Measurements from ENCODE around the gene POMC.

The POMC gene

DNA sequence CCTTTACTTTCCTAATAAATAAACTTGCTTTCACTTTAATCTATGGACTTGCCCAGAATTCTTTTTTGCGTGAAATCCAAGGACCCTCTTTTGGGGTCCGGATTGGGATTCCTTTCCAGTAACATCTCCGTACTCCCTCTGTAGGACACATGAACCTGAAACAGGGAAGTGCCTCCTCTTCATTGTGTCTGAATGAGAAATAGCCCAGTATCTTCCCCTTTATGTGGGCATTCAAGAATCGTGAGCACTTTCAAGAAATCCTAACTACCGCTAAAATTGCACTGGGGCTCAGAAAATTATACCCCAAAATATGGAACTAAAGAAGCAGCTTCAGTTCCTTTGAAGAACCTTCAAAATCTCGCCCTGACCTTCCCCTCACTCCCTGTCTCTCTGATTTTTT is 7.8 kb upstream of the POMC start:
- no peak for DNase-seq (ENCODE audit: extremely low spot score)
- CTCF ChIA-PET: no interaction called here
- POLR2A ChIA-PET: no interaction called here
- no peak for TF ChIP-seq ZNF384 (IDR thresholded peaks at IDR 0.05)
- TF ChIP-seq FOXA1 (IDR thresholded peaks at IDR 0.05): no peak
- no peak for TF ChIP-seq ARNT (IDR thresholded peaks at IDR 0.05)
- no peak for TF ChIP-seq HDGF (IDR thresholded peaks at IDR 0.05; ENCODE audit: borderline replicate concordance)
- TF ChIP-seq ELF4 (IDR thresholded peaks at IDR 0.05): no peak
- no peak for TF ChIP-seq CTBP1 (IDR thresholded peaks at IDR 0.05; ENCODE audit: borderline replicate concordance)
- TF ChIP-seq SUZ12 (IDR thresholded peaks at IDR 0.05): no peak
- no peak for TF ChIP-seq LEF1 (IDR thresholded peaks at IDR 0.05; ENCODE audit: borderline replicate concordance)
- no peak for TF ChIP-seq L3MBTL2 (conservative IDR thresholded peaks at IDR 0.05)
- TF ChIP-seq TARDBP (IDR thresholded peaks at IDR 0.05): no peak
- TF ChIP-seq, protein P1, sequence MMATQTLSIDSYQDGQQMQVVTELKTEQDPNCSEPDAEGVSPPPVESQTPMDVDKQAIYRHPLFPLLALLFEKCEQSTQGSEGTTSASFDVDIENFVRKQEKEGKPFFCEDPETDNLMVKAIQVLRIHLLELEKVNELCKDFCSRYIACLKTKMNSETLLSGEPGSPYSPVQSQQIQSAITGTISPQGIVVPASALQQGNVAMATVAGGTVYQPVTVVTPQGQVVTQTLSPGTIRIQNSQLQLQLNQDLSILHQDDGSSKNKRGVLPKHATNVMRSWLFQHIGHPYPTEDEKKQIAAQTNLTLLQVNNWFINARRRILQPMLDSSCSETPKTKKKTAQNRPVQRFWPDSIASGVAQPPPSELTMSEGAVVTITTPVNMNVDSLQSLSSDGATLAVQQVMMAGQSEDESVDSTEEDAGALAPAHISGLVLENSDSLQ (IDR thresholded peaks at IDR 0.05): no peak
- TF ChIP-seq BHLHE40 (IDR thresholded peaks at IDR 0.05; ENCODE audit: borderline replicate concordance): no peak
- TF ChIP-seq NFRKB (IDR thresholded peaks at IDR 0.05): no peak
- TF ChIP-seq SP1 (IDR thresholded peaks at IDR 0.05): no peak
- no peak for TF ChIP-seq FOXK2 (IDR thresholded peaks at IDR 0.05)
- no peak for TF ChIP-seq FOXM1 (IDR thresholded peaks at IDR 0.05; ENCODE audit: borderline replicate concordance)

- POLR2A ChIA-PET: no interaction called here
- DNase-seq (ENCODE audit: extremely low spot score): no peak
- CTCF ChIA-PET: no interaction called here
- TF ChIP-seq ARNT (IDR thresholded peaks at IDR 0.05) (no peak), FOXM1 (IDR thresholded peaks at IDR 0.05; ENCODE audit: borderline replicate concordance) (no peak), CTBP1 (IDR thresholded peaks at IDR 0.05; ENCODE audit: borderline replicate concordance) (no peak), NFRKB (IDR thresholded peaks at IDR 0.05) (no peak), FOXK2 (IDR thresholded peaks at IDR 0.05) (no peak), L3MBTL2 (conservative IDR thresholded peaks at IDR 0.05) (no peak)
These were observed 5.9 kb upstream of the POMC start for GRCh38 chr2:25174192-25174861.

- TF ChIP-seq SP1 (IDR thresholded peaks at IDR 0.05) (no peak), L3MBTL2 (conservative IDR thresholded peaks at IDR 0.05) (no peak), FOXA1 (IDR thresholded peaks at IDR 0.05) (no peak), FOXM1 (IDR thresholded peaks at IDR 0.05; ENCODE audit: borderline replicate concordance) (no peak), LEF1 (IDR thresholded peaks at IDR 0.05; ENCODE audit: borderline replicate concordance) (no peak), SUZ12 (IDR thresholded peaks at IDR 0.05) (no peak), HDGF (IDR thresholded peaks at IDR 0.05; ENCODE audit: borderline replicate concordance) (no peak), ARNT (IDR thresholded peaks at IDR 0.05) (no peak), NFRKB (IDR thresholded peaks at IDR 0.05) (no peak), ELF4 (IDR thresholded peaks at IDR 0.05) (no peak), CTBP1 (IDR thresholded peaks at IDR 0.05; ENCODE audit: borderline replicate concordance) (no peak), BHLHE40 (IDR thresholded peaks at IDR 0.05; ENCODE audit: borderline replicate concordance) (no peak), TARDBP (IDR thresholded peaks at IDR 0.05) (no peak), ZNF384 (IDR thresholded peaks at IDR 0.05) (no peak), FOXK2 (IDR thresholded peaks at IDR 0.05) (no peak)
- TF ChIP-seq, protein P1 (IDR thresholded peaks at IDR 0.05): no peak
- DNase-seq (ENCODE audit: extremely low spot score): no peak
- CTCF ChIA-PET: no interaction called here
- POLR2A ChIA-PET: interaction anchor here (0.6 kb wide), 1 partner anchor 533 kb away, joined by 3 read pairs; no protein-coding TSS in a partner anchor
These were observed 5.3 kb upstream of the POMC start for GRCh38 chr2:25173719-25174118.

GRCh38 chr2:25170888-25171287 is 2.5 kb upstream of the POMC start:
- ChIA-PET POLR2A (no interaction called here), CTCF (no interaction called here)
- DNase-seq (ENCODE audit: extremely low spot score): no peak
- TF ChIP-seq SUZ12 (IDR thresholded peaks at IDR 0.05) (no peak), ARNT (IDR thresholded peaks at IDR 0.05) (no peak), SP1 (IDR thresholded peaks at IDR 0.05) (no peak), FOXM1 (IDR thresholded peaks at IDR 0.05; ENCODE audit: borderline replicate concordance) (no peak), FOXA1 (IDR thresholded peaks at IDR 0.05) (no peak), CTBP1 (IDR thresholded peaks at IDR 0.05; ENCODE audit: borderline replicate concordance) (no peak), NFRKB (IDR thresholded peaks at IDR 0.05) (no peak), ELF4 (IDR thresholded peaks at IDR 0.05) (no peak), LEF1 (IDR thresholded peaks at IDR 0.05; ENCODE audit: borderline replicate concordance) (no peak)
- TF ChIP-seq, protein P1 (IDR thresholded peaks at IDR 0.05): no peak

DNA sequence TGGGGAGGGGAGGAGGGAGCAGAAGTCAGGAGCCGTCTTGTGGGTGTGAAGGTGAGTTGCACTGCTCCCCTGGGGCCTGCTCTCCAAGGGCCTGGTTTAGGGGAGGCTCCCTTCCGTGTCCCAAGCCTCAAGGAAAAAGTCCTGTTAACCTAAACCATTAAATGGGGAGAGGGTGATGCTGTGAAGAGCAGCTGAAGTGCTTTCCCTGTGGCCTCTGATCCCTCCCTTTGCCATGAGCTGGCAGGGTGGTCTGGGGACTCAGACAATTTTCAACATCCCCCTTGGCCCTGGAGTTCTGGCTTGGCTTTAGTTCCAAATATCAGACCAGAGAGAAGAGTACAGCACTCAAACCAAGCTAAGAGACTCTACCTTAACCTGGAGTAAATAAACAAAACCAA is 692 bp upstream of the POMC start:
- CTCF ChIA-PET: interaction anchor here (0.8 to 1.6 kb wide), 2 partner anchors 27 to 159 kb away, joined by 3 to 4 read pairs; no protein-coding TSS in a partner anchor
- no peak for DNase-seq (ENCODE audit: extremely low spot score)
- POLR2A ChIA-PET: interaction anchor here (0.9 kb wide), 1 partner anchor 27 kb away, joined by 3 read pairs; no protein-coding TSS in a partner anchor
- TF ChIP-seq HDGF (IDR thresholded peaks at IDR 0.05; ENCODE audit: borderline replicate concordance): no peak
- no peak for TF ChIP-seq L3MBTL2 (conservative IDR thresholded peaks at IDR 0.05)
- no peak for TF ChIP-seq FOXK2 (IDR thresholded peaks at IDR 0.05)
- TF ChIP-seq TARDBP (IDR thresholded peaks at IDR 0.05): no peak
- no peak for TF ChIP-seq NFRKB (IDR thresholded peaks at IDR 0.05)
